HG03097 (cell line): ENCODE data around the gene MUCL3.
"Not testable (repeated sequence)": the region's sequence is repeated elsewhere in the genome, so short reads cannot be mapped to it uniquely, and the experiment has no call there.

Experiments
- ATAC-seq: cut with Tn5 transposase; IDR thresholded peaks from one replicate; pipeline ENCODE4 v1.9.1; 2021; ENCODE audit not compliant: unreplicated experiment, low FRiP score

MUCL3 gene

GRCh38 chr6:30908700-30909099 lies 32.1 kb upstream of the MUCL3 start:
- ATAC-seq, result no peak

- not testable (repeated sequence) for ATAC-seq
These were observed 30.3 kb upstream of the MUCL3 start for GRCh38 chr6:30910473-30910872.

GRCh38 chr6:30912746-30913520 lies 27.8 kb upstream of the MUCL3 start:
- no peak for ATAC-seq

- ATAC-seq, result no peak
These were observed 27.1 kb upstream of the MUCL3 start for GRCh38 chr6:30913721-30914075.

DNA sequence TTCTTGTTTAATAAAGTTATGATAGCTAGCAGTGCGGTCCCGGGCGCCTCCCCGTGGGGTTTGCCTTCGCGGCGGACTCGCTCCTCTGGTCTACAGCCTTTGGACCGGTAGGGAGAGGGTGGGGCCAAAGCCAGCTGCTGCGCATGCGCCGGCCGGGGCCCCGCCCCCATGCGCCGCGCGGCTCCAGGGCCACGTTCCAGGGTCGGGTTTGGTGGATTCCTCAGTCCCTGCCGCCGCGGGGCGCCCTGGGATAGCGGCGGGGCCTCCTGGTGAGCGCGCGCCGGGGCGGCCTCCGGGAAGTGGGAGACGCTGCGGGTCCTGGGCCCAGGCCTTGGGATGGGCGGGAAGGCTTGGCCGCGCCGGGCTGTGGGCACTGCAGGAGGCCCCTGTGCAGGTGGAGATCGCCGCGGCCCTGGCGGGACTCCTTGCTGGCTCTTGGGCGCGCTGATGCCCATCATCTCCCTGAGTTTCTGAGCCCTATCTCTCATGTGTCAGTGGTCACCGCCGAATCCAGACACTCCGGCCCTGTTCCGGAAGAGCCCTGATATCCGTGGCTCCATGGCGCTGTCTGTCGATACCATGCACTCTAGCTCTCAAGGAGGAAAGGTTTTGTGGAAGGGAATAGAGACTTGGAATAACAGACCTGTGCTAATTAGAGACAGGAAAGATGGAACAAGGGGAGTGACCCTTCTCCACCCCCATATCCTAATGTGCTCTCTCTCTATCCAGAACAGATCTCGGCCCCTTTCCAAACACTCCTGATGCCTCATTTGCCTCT lies 26.5 kb upstream of the MUCL3 start, which contains the start of gene VARS2:
VARS2 (plus strand) TSS at position 163 of the 778 bp plus-strand sequence; CDS start at position 762, 599 bp downstream.
- peak; percentile 71 for ATAC-seq

DNA sequence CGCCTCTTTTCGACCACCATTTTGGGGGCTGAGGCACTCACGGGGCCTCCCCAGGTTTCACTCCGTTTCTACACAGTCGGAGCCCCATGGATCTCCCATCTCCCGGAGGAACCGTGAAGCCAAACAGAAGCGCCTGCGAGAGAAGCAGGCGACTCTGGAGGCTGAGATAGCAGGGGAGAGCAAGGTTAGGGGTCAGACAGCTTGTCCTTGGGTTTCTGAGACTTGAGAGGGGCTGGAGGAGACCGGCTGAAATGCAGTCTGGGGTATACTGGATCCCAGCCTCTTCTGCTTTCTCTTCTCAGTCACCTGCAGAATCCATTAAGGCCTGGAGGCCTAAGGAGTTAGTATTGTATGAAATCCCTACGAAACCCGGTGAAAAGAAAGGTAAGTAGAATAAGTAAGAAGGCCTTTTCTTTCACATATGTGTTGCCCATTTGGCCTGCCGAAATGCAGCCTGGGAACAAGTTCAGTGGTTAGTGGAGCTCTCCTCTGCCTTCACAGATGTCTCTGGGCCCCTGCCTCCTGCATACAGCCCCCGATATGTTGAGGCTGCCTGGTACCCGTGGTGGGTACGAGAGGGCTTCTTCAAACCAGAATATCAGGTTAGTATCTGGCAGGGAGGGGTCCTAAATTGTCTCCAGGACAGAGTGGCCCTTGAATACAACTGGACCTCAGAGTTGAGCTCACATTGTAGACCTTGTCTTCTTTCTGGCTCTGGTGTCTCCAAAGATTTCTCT lies 25.8 kb upstream of the MUCL3 start:
- ATAC-seq, result no peak

DNA sequence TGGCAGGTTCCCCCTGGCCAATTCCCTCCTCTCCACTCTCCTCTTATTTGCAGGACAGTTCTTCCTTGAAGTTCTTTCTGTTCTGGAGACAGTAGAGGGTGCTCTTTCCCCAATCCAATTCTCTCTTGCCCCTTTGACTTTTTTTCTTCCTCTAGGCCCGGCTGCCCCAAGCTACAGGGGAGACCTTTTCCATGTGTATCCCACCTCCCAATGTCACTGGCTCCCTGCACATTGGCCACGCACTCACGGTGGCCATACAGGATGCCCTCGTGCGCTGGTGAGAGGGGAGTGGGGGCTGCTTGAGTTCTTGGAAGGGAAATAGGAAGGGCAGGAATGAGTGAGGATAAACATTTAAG lies 25.2 kb upstream of the MUCL3 start:
- no peak for ATAC-seq

DNA sequence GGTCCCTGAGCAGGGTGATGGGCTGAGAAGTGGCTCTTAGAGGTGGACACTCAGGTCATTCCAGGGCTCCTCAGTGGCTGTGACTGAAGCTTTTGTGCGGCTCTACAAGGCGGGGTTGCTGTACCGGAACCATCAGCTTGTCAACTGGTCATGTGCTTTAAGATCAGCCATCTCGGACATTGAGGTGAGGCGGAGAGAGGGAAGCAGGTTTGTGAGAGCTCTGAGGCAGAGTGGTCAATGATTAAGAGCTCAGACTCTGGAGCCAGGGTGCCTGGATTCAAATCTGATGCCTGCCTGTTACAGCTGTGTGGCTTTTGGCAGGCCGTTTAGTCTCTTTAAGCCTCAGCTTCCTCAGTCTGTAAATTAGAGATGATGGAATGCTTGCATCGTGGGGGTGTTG lies 23.7 kb upstream of the MUCL3 start:
- no peak for ATAC-seq

GRCh38 chr6:30917487-30917886 lies 23.3 kb upstream of the MUCL3 start:
- ATAC-seq, result no peak

DNA sequence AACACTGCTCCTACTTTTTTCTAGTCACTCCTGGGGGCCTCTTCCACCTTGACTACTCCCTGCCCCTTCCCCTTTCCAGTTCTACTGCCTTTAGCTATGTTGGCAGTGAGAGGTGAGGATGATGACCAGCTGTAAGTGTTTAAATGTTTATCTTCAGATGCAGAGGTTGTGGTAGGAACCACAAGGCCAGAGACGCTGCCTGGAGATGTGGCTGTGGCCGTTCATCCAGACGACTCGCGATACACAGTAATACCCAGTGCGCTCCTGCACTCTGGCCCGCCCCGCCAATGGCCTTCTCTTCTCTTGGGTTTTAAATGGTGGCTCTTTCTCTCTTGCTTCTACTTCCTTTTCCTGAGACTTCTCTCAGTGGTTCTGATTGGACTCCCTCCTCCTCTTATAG lies 22.1 kb upstream of the MUCL3 start:
- no peak for ATAC-seq

DNA sequence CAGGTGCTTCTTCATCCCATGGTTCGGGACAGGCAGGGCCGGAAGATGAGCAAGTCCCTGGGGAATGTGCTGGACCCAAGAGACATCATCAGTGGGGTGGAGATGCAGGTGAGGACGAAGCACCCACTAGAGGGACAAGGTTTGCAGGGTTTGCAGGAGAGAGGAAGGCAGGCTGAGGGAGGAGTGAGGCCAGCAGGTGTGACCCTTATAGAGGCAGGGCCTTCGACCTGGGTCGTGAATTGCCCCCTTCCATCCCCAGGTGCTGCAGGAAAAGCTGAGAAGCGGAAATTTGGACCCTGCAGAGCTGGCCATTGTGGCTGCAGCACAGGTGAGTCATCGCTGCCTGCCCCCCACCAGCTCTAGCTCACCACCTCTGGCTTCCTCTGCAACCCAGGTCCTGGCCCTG lies 18.3 kb upstream of the MUCL3 start:
- no peak for ATAC-seq

GRCh38 chr6:30924040-30924627 lies 16.6 kb upstream of the MUCL3 start:
- not testable (repeated sequence) for ATAC-seq

DNA sequence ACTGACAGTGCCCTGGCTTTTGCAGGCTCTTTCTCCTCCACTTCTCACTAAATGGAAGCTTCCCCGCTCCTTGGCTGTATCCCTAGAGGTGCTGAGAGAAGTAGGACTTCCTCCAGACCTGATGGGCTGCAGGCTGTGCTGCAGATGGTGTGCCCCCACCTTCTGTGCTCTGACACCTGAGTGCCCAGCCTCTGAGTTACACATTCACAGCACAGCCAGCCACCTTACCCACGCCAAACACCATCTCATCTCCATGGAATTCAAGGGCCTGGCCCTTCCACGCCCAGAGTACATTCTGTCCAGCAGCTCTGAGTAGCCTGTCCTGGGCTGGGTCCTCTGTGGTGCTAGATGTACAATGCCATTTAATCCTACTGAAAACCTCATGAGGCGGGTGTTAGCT lies 14.1 kb upstream of the MUCL3 start:
- no peak for ATAC-seq

DNA sequence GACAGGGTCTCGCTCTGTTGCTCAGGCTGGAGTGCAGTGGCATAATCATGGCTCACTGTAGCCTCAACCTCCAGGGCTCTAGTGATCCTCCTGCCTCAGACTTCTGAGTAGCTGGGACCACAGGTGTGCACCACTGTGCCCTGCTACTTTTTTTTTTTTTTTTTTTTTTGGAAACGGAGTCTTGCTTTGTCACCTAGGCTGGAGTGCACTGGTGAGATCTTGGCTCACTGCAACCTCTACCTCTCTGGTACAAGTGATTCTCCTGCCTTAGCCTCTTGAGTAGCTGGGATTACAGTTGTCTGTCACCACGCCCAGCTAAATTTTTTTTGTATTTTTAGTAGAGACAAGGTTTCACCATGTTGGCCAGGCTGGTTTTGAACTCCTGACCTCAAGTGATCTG lies 13.7 kb upstream of the MUCL3 start:
- ATAC-seq, result not testable (repeated sequence)

DNA sequence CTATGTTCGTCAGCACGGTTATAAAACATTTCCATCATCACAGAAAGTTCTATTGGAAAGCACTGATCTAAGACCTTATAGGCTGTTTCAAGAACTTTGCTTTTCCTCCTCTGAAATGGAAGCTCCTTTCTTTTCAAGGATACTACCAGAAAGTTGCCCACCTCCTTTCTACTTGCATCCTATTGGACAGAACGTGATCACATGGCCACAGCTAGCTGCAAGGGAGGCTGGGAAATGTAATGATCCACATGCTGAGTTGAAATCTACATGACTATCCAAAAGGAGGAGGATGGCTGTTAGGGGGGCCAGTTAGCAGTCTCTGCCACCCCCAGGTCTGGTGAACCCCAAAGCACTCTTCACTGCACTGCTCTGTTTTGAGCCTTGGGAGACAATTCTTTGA lies 12.1 kb upstream of the MUCL3 start:
- no peak for ATAC-seq

- ATAC-seq, result no peak
These were observed 10.3 kb upstream of the MUCL3 start for GRCh38 chr6:30930506-30930905.

GRCh38 chr6:30931272-30931671 lies 9.5 kb upstream of the MUCL3 start:
- ATAC-seq, result no peak

DNA sequence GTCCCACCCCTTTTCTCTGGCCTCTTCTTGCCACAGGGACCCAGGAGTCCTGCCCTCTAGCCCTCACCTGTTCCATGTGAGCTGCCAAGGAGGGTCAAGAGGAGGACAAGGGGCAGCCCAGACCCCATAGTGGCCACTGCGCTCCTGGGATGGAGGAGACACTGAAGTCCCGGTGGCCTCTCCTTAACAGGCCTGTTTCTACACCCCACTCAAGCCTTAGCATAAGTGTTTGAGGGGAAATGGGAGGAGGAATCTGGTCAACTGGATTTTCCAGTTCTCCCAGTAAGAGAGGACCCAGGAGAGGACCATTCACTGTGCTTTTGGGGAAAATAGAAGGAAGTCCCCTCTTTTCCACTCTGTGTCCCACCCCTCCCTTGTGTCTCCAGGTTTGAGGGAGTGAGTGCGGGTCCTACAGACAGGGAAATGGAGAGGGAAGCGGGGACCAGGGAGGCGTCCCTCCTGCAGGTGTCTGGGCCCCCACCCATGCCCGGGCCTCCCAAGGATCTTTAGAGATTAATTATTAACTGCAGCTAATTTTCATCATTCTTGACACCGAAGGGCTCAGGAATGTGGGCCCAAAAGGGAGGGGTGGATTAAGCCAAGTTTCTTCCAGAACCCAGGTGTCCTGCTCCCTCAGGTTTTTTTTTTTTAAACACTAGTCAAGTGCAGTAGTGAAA lies 8.7 kb upstream of the MUCL3 start, which contains the start of gene SFTA2:
SFTA2 (minus strand) TSS at position 202 of the 677 bp plus-strand sequence; CDS start at position 128, 74 bp downstream.
- ATAC-seq, result no peak

- ATAC-seq, result no peak
These were observed 8.0 kb upstream of the MUCL3 start for GRCh38 chr6:30932665-30933365.

DNA sequence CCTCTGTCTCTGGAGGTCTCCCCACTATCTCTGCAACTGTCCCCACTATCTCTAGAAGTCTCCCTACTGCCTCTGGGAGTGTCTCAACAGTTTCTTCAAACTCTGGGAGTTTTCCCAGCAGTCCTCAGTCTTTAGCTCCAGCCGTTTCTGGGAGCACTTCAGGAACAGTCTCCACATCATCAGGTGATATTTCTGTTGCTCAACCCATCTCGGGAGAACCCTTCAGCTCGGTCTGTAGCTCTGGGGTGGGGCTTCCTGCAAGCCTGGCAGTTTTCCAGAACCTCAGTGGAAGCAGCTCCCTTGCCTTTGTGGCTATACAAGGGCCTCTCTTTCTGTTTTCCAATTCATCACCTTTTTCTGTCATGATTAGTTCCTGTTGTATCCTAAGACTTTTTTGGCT lies 5.8 kb upstream of the MUCL3 start:
- no peak for ATAC-seq
